H1 (cell line): Measurements from ENCODE around the gene FOXN1. TPM values are rescaled to one million over a fixed set of nuclear protein-coding genes. Genes with fewer than 3 reads are reported as not detected.

ENCODE experiments used
- CTCF ChIA-PET: fragments of 300-600 bp; sonication (Branson Sonifier 250); formaldehyde crosslinking; loops from one replicate; lab custom pipeline; 2021; ENCODE audit not compliant: partially characterized antibody; lab: Charles Lee
- POLR2A ChIA-PET: fragments of 300-600 bp; sonication (Branson Sonifier 250); formaldehyde crosslinking; loops from one replicate; lab custom pipeline; 2021; ENCODE audit warnings: inconsistent platforms; ENCODE audit not compliant: partially characterized antibody; lab: Charles Lee
- DNase-seq, 2 experiments: peaks; one replicate each; pipeline versions ENCODE4 v3.0.0 to v3.0.0-alpha.2; 2010 to 2022; ENCODE audit warnings: low spot score in 2 of 2, low read depth in 1 of 2, mixed read lengths in 1 of 2
- FAIRE-seq: peaks from 2 replicates; lab custom pipeline; 2011; peaks lifted over from hg19 to GRCh38; lab: Jason Lieb, UNC
- H2AFZ ChIP-seq: 2 replicates; pipeline ENCODE4 v1.8.1; 2012; ENCODE audit warnings: low read length, inconsistent platforms
- H2AK5ac ChIP-seq: 2 replicates; pipeline ENCODE4 v1.6.1; 2013; ENCODE audit warnings: low read depth, low read length
- H2BK120ac ChIP-seq: replicated peaks from 2 replicates; pipeline ENCODE3; 2013; ENCODE audit warnings: low read depth, low read length, inconsistent platforms
- H2BK12ac ChIP-seq: 2 replicates; pipeline ENCODE4 v1.6.1; 2013; ENCODE audit warnings: low read depth, low read length
- H2BK15ac ChIP-seq: 2 replicates; pipeline ENCODE4 v1.6.1; 2013; ENCODE audit warnings: low read length
- H2BK20ac ChIP-seq: 2 replicates; pipeline ENCODE4 v1.6.1; 2013; ENCODE audit warnings: low read length
- H2BK5ac ChIP-seq: 2 replicates; pipeline ENCODE4 v1.6.1; 2013; ENCODE audit warnings: low read depth, low read length
- H3K14ac ChIP-seq: 2 replicates; pipeline ENCODE4 v1.6.1; 2013; ENCODE audit warnings: inconsistent platforms; ENCODE audit not compliant: insufficient read length
- H3K18ac ChIP-seq: 2 replicates; pipeline ENCODE4 v1.6.1; 2013; ENCODE audit warnings: low read length; ENCODE audit errors: extremely low read depth
- H3K23ac ChIP-seq: 2 replicates; pipeline ENCODE4 v1.6.1; 2013; ENCODE audit warnings: inconsistent platforms; ENCODE audit not compliant: insufficient read length
- H3K23me2 ChIP-seq: 2 replicates; pipeline ENCODE4 v1.6.1; 2013; ENCODE audit warnings: low read depth, low read length
- H3K27ac ChIP-seq: 2 replicates; pipeline ENCODE4 v1.6.1; 2011; ENCODE audit warnings: low read depth, low read length, inconsistent platforms
- H3K27me3 ChIP-seq, 4 experiments: replicated peaks in 1 of 4; 1 replicate in 1 of 4; 2 replicates in 3 of 4; pipeline versions ENCODE4 v1.6.1 to v1.8.1; 2011 to 2013; ENCODE audit warnings: low read length in 3 of 4, mild to moderate bottlenecking in 3 of 4, inconsistent platforms in 2 of 4, mixed read lengths in 2 of 4, moderate library complexity in 1 of 4; ENCODE audit not compliant: control insufficient read depth in 3 of 4, insufficient read depth in 3 of 4; ENCODE audit errors: extremely low read depth in 1 of 4
- H3K36me3 ChIP-seq, 4 experiments: 2 replicates each; pipeline versions ENCODE4 v1.6.1 to v1.8.1; 2011 to 2013; ENCODE audit warnings: mild to moderate bottlenecking in 4 of 4, low read length in 3 of 4, moderate library complexity in 2 of 4, control low read depth in 1 of 4, inconsistent platforms in 1 of 4; ENCODE audit not compliant: insufficient read depth in 4 of 4, control insufficient read depth in 2 of 4
- H3K4ac ChIP-seq: replicated peaks from 2 replicates; pipeline ENCODE3; 2013; ENCODE audit warnings: low read length, low read depth, mixed read lengths, inconsistent platforms; ENCODE audit not compliant: insufficient read length
- H3K4me1 ChIP-seq, 4 experiments: replicated peaks in 1 of 4; 1 replicate in 1 of 4; 2 replicates in 3 of 4; pipeline versions ENCODE4 v1.6.1 to v1.8.1; 2011 to 2013; ENCODE audit warnings: low read length in 3 of 4, inconsistent platforms in 2 of 4, mixed read lengths in 1 of 4; ENCODE audit not compliant: insufficient read depth in 4 of 4, control insufficient read depth in 3 of 4
- H3K4me2 ChIP-seq, 2 experiments: 2 replicates each; pipeline versions ENCODE4 v1.6.1 to v1.8.1; 2011 to 2013; ENCODE audit warnings: low read depth in 2 of 2, low read length in 2 of 2, control low read depth in 1 of 2, inconsistent platforms in 1 of 2, mild to moderate bottlenecking in 1 of 2; ENCODE audit not compliant: insufficient read depth in 1 of 2
- H3K4me3 ChIP-seq, 4 experiments: fragments of 200-600, 300-600 bp in 1 of 4; sonication (generic), shearing (Covaris generic), sonication (Bioruptor Twin) in 1 of 4; 2 replicates each; pipeline versions ENCODE4 v1.5.1 to v1.8.1; 2011 to 2016; ENCODE audit warnings: low read length in 4 of 4, low read depth in 3 of 4, control low read depth in 2 of 4, inconsistent platforms in 2 of 4, mild to moderate bottlenecking in 2 of 4, mixed read lengths in 1 of 4, moderate library complexity in 1 of 4; ENCODE audit not compliant: insufficient read depth in 2 of 4; ENCODE audit errors: extremely low read depth in 1 of 4
- H3K56ac ChIP-seq: replicated peaks from 2 replicates; pipeline ENCODE3; 2013; ENCODE audit warnings: low read depth, mild to moderate bottlenecking, mixed read lengths, low read length, inconsistent platforms; ENCODE audit not compliant: insufficient read length
- H3K79me1 ChIP-seq: 2 replicates; pipeline ENCODE4 v1.6.1; 2013; ENCODE audit warnings: low read depth, low read length, control low read depth
- H3K79me2 ChIP-seq, 2 experiments: 2 replicates each; pipeline versions ENCODE4 v1.6.1 to v1.8.1; 2012 to 2013; ENCODE audit warnings: low read length in 2 of 2, mild to moderate bottlenecking in 2 of 2, inconsistent platforms in 1 of 2; ENCODE audit not compliant: insufficient read depth in 2 of 2, control insufficient read depth in 1 of 2
- H3K9ac ChIP-seq, 4 experiments: replicated peaks in 1 of 4; 1 replicate in 1 of 4; 2 replicates in 3 of 4; pipeline versions ENCODE4 v1.6.1 to v1.8.1; 2011 to 2013; ENCODE audit warnings: low read depth in 3 of 4, low read length in 3 of 4, control low read depth in 2 of 4, mild to moderate bottlenecking in 2 of 4, moderate library complexity in 2 of 4, inconsistent platforms in 1 of 4; ENCODE audit errors: extremely low read depth in 1 of 4
- H3K9me3 ChIP-seq, 2 experiments: 2 replicates each; pipeline versions ENCODE4 v1.6.1 to v1.8.1; 2012 to 2013; ENCODE audit warnings: mild to moderate bottlenecking in 2 of 2, moderate library complexity in 2 of 2, control low read depth in 1 of 2, inconsistent platforms in 1 of 2, low read depth in 1 of 2, low read length in 1 of 2, mixed read lengths in 1 of 2; ENCODE audit not compliant: insufficient read depth in 2 of 2
- H4K20me1 ChIP-seq, 2 experiments: replicated peaks in 1 of 2; 2 replicates each; pipeline versions ENCODE3 to v1.8.1; 2011 to 2013; ENCODE audit warnings: inconsistent platforms in 2 of 2, low read length in 2 of 2, mild to moderate bottlenecking in 1 of 2; ENCODE audit not compliant: insufficient read depth in 2 of 2, control insufficient read depth in 1 of 2
- H4K5ac ChIP-seq: 2 replicates; pipeline ENCODE4 v1.6.1; 2013; ENCODE audit warnings: low read length, low read depth, mixed read lengths, inconsistent platforms; ENCODE audit not compliant: insufficient read length
- H4K8ac ChIP-seq: 2 replicates; pipeline ENCODE4 v1.8.0; 2013; ENCODE audit warnings: mild to moderate bottlenecking, moderate library complexity, low read length, inconsistent platforms; ENCODE audit not compliant: insufficient read depth; ENCODE audit errors: extremely low read depth
- H4K91ac ChIP-seq: replicated peaks from 2 replicates; pipeline ENCODE3; 2013; ENCODE audit warnings: low read length, mixed read lengths, inconsistent platforms; ENCODE audit not compliant: insufficient read length
- E2F6 ChIP-seq: IDR thresholded peaks from 2 replicates; pipeline ENCODE4 v1.6.1; 2012; ENCODE audit warnings: inconsistent platforms
- HDAC6 ChIP-seq: IDR thresholded peaks from one replicate; pipeline ENCODE4 v1.7.1; 2012; ENCODE audit warnings: low read depth, mild to moderate bottlenecking, inconsistent platforms, low read length, moderate library complexity
- JUN ChIP-seq: IDR thresholded peaks from 2 replicates; pipeline ENCODE4 v1.6.1; 2011; ENCODE audit warnings: low read depth, mild to moderate bottlenecking, improper control_type of control experiment, low read length
- WGBS, 2 experiments: shearing (Covaris generic) in 1 of 2; methylation state at CpG; one replicate each; pipeline versions ENCODE4 v1.1.6 to v1.1.7; 2013 to 2015; ENCODE audit warnings: low lambda C conversion rate in 2 of 2, mixed read lengths in 2 of 2, inconsistent platforms in 1 of 2, low coverage in 1 of 2, missing lambda C conversion rate in 1 of 2; ENCODE audit not compliant: insufficient replicate concordance in 2 of 2, insufficient coverage in 1 of 2, insufficient read length in 1 of 2; ENCODE audit errors: extremely low coverage in 1 of 2, missing lambda C conversion rate in 1 of 2; 5-methylcytosine and 5-hydroxymethylcytosine counted together
- polyA plus RNA-seq, 7 experiments: library from polyadenylated mRNA; depleted of rRNA in 3 of 7; stranded (reverse) in 5 of 7; unstranded in 2 of 7; fragments of >200 nt in 5 of 7; fragments of 200-250 nt in 2 of 7; gene quantifications; 1 replicate in 5 of 7; 2 replicates in 1 of 7; 4 replicates in 1 of 7; pipeline versions ENCODE4 v1.2.1 to v1.2.3, GENCODE V29; 2011 to 2013; ENCODE audit warnings: missing spikeins in 2 of 7, mixed read lengths in 2 of 7
- total RNA-seq: library from RNA; stranded (reverse); fragmentation: NEBNext Ultra II Directional; extraction: Animal tissue kit (Norgen Biotek cat#: 25700); gene quantifications from 2 replicates; pipeline ENCODE4 v1.2.1, GENCODE V29; 2021

The FOXN1 gene
- total and polyA plus RNA-seq, 2 of the 8 experiments (the other 6 are each of a cell fraction or from before 2014, with no cell fraction given), result not detected

DNA sequence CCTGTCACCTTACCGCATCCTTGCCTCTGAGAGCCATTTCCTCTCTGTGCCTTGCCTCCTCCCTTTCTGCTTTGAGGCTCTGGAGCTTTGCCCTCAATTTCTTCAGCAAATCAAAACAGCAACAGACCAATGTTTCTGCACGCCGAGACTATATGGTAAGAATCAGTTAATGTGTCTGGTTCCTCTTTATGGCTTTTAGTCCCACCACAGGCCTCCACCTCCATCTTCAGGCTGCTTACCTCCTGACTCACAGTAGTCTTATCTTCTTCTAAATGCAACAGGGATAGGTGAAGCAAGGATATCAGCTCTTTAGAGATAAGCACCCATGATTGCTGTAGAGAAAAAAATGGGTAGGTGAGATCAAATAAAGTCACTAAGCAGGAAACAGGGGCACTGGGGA, 79.7 kb downstream of the FOXN1 start:
- Histone ChIP-seq H2BK20ac (no peak overlapping the region), H3K4me3 (no peak overlapping the region), H2BK120ac (no peak overlapping the region), H3K18ac (no peak overlapping the region), H3K4me1 (no peaks in the 10 kb centered on the region), H4K20me1 (peaks cover 1 to 4% of the 10 kb centered on the region in 2 experiments), H3K79me2 (0 out of 4 replicates have a peak, but pooled peaks cover 0 to 3% of the 10 kb centered on the region in 2 experiments), H2BK5ac (no peak overlapping the region), H4K5ac (no peak overlapping the region), H3K9ac (no peak overlapping the region), H3K56ac (no peak overlapping the region), H3K9me3 (no peaks in the 10 kb centered on the region), H3K36me3 (peaks cover 43 to 82% (median 67%) of the 10 kb centered on the region in 4 experiments), H3K27ac (no peak overlapping the region), H3K4me2 (no peak overlapping the region), H2AK5ac (no peak overlapping the region), H3K14ac (no peak overlapping the region), H3K4ac (no peak overlapping the region), H3K27me3 (no peaks in the 10 kb centered on the region), H3K23me2 (no peaks in the 10 kb centered on the region), H4K8ac (no peak overlapping the region), H2BK15ac (no peak overlapping the region), H3K23ac (no peak overlapping the region), H3K79me1 (no peaks in the 10 kb centered on the region), H2BK12ac (no peak overlapping the region), H4K91ac (no peak overlapping the region), H2AFZ (no peak overlapping the region)
- FAIRE-seq (no peak), DNase-seq (no peak)
- ChIA-PET CTCF (interaction anchor here (1.8 kb wide), 1 partner anchor 37 kb away, joined by 4 read pairs; no protein-coding TSS in a partner anchor), POLR2A (interaction anchor here (1.0 to 2.3 kb wide), 6 partner anchors 9 to 116 kb away, joined by 3 to 10 read pairs (median 4); partner anchors contain the start of gene ALDOC)
- 87% methylated on average over 3 of the region's 3 CpGs; no CpG with 5 or more reads in 1 of the 2 experiments for WGBS, 2 experiments
- TF ChIP-seq JUN (no peak), HDAC6 (no peak), E2F6 (no peak)
